SK-N-SH (cell line): ENCODE data around the gene KHNYN. TPM values are rescaled to one million over a fixed set of nuclear protein-coding genes. Genes with fewer than 3 reads are reported as not detected.

ENCODE experiments used
- CTCF ChIA-PET: fragments of 300-600, 350-600 bp; formaldehyde crosslinking; extraction: SDS; loops from one replicate; lab custom pipeline; 2021; lab: Yijun Ruan, JAX
- POLR2A ChIA-PET: fragments of 350-600 bp; sonication (Branson Sonifier 250); formaldehyde crosslinking; extraction: SDS; loops from one replicate; lab custom pipeline; 2020; ENCODE audit warnings: antibody characterized with exemption, inconsistent platforms; lab: Yijun Ruan, JAX
- DNase-seq: peaks from one replicate; pipeline ENCODE4 v3.0.0; 2012
- H2AFZ ChIP-seq: fragments of 200-600 bp; sonication (generic); 2 replicates; pipeline ENCODE4 v1.8.1; 2016; ENCODE audit warnings: antibody characterized with exemption, mild to moderate bottlenecking, low read depth
- H3F3A ChIP-seq: fragments of 200-600 bp; sonication (generic); replicated peaks from 2 replicates; pipeline ENCODE3; 2016; ENCODE audit warnings: antibody characterized with exemption, mild to moderate bottlenecking; ENCODE audit not compliant: insufficient read depth
- H3K27ac ChIP-seq, 2 experiments: fragments of 200-500 bp in 1 of 2; fragments of 200-600 bp in 1 of 2; sonication (Bioruptor generic) in 1 of 2; sonication (generic), shearing (Covaris generic) in 1 of 2; 2 replicates each; pipeline versions ENCODE4 v1.5.1 to v1.6.1; 2014 to 2016; ENCODE audit warnings: low read depth in 2 of 2, inconsistent platforms in 1 of 2, low read length in 1 of 2, mild to moderate bottlenecking in 1 of 2, mixed read lengths in 1 of 2
- H3K27me3 ChIP-seq: fragments of 200-600 bp; sonication (generic), shearing (Covaris generic); 2 replicates; pipeline ENCODE4 v1.6.1; 2016; ENCODE audit warnings: mixed run types; ENCODE audit not compliant: insufficient read depth
- H3K36me3 ChIP-seq, 2 experiments: fragments of 200-500 bp in 1 of 2; fragments of 200-600 bp in 1 of 2; sonication (Bioruptor generic) in 1 of 2; sonication (generic) in 1 of 2; replicated peaks in 1 of 2; 2 replicates each; pipeline versions ENCODE3 to v1.5.1; 2014 to 2016; ENCODE audit warnings: low read length in 1 of 2, mild to moderate bottlenecking in 1 of 2; ENCODE audit not compliant: insufficient read depth in 2 of 2, control insufficient read depth in 1 of 2
- H3K4me1 ChIP-seq, 2 experiments: fragments of 200-500 bp in 1 of 2; fragments of 200-600 bp in 1 of 2; sonication (Bioruptor generic) in 1 of 2; sonication (generic), shearing (Covaris generic) in 1 of 2; 2 replicates each; pipeline versions ENCODE4 v1.5.1 to v1.6.1; 2014 to 2016; ENCODE audit warnings: low read depth in 1 of 2, low read length in 1 of 2, mixed run types in 1 of 2; ENCODE audit not compliant: insufficient read depth in 2 of 2, control insufficient read depth in 1 of 2
- H3K4me2 ChIP-seq: fragments of 200-600 bp; sonication (generic), shearing (Covaris generic); 2 replicates; pipeline ENCODE4 v1.6.1; 2017; ENCODE audit warnings: mixed run types
- H3K4me3 ChIP-seq, 2 experiments: fragments of 200-500 bp in 1 of 2; fragments of 200-600 bp in 1 of 2; sonication (Bioruptor generic) in 1 of 2; sonication (generic), shearing (Covaris generic) in 1 of 2; 2 replicates each; pipeline versions ENCODE4 v1.5.1 to v1.8.1; 2014 to 2016; ENCODE audit warnings: low read depth in 2 of 2, inconsistent platforms in 1 of 2, low read length in 1 of 2, mild to moderate bottlenecking in 1 of 2, mixed read lengths in 1 of 2, moderate library complexity in 1 of 2
- H3K79me2 ChIP-seq: fragments of 200-600 bp; sonication (generic); 2 replicates; pipeline ENCODE4 v1.8.1; 2017; ENCODE audit warnings: mild to moderate bottlenecking; ENCODE audit not compliant: insufficient read depth
- H3K9ac ChIP-seq: fragments of 200-600 bp; sonication (generic); 2 replicates; pipeline ENCODE4 v1.6.1; 2017; ENCODE audit warnings: mixed run types
- H3K9me2 ChIP-seq: fragments of 200-600 bp; sonication (generic); 2 replicates; pipeline ENCODE4 v1.6.1; 2017; ENCODE audit warnings: mixed run types
- H3K9me3 ChIP-seq: fragments of 200-600 bp; sonication (generic); 2 replicates; pipeline ENCODE4 v1.6.1; 2017; ENCODE audit warnings: mixed run types, mild to moderate bottlenecking, moderate library complexity
- H4K20me1 ChIP-seq: fragments of 200-600 bp; sonication (generic); 2 replicates; pipeline ENCODE4 v1.6.1; 2017; ENCODE audit warnings: mild to moderate bottlenecking, mixed run types; ENCODE audit not compliant: insufficient read depth
- CHD2 ChIP-seq: fragments of 150-350 bp; IDR thresholded peaks from 2 replicates; pipeline ENCODE4 v1.6.1; 2018; ENCODE audit warnings: low read length; ENCODE audit not compliant: partially characterized antibody
- CTCF ChIP-seq: fragments of 200-600 bp; sonication (generic); IDR thresholded peaks from 2 replicates; pipeline ENCODE4 v1.6.1; 2017; ENCODE audit warnings: antibody characterized with exemption, mild to moderate bottlenecking, moderate library complexity
- EZH2phosphoT487 ChIP-seq: fragments of 200-600 bp; sonication (generic); IDR thresholded peaks from 2 replicates; pipeline ENCODE4 v1.6.1; 2017; ENCODE audit warnings: low read depth, mixed run types, mild to moderate bottlenecking, antibody characterized with exemption, moderate library complexity, borderline replicate concordance
- GABPA ChIP-seq: IDR thresholded peaks from 2 replicates; pipeline ENCODE4 v1.4.0; 2012; ENCODE audit warnings: low read depth, mild to moderate bottlenecking
- MAX ChIP-seq: IDR thresholded peaks from 2 replicates; pipeline ENCODE4 v1.4.0; 2012; ENCODE audit warnings: low read depth
- MXI1 ChIP-seq: IDR thresholded peaks from 2 replicates; pipeline ENCODE4 v1.6.1; 2012; ENCODE audit warnings: mild to moderate bottlenecking, low read depth, low read length, improper control_type of control experiment
- NFIC ChIP-seq: IDR thresholded peaks from 2 replicates; pipeline ENCODE4 v1.4.0; 2012; ENCODE audit warnings: borderline replicate concordance
- RCOR1 ChIP-seq: fragments of 150-350 bp; IDR thresholded peaks from 2 replicates; pipeline ENCODE4 v1.6.1; 2017; ENCODE audit warnings: antibody characterized with exemption, low read length
- REST ChIP-seq: IDR thresholded peaks from 2 replicates; pipeline ENCODE4 v1.6.1; 2012; ENCODE audit warnings: mild to moderate bottlenecking, low read depth, low read length, moderate library complexity
- RXRA ChIP-seq: IDR thresholded peaks from 2 replicates; pipeline ENCODE4 v1.4.0; 2012; ENCODE audit warnings: low read depth, mild to moderate bottlenecking, borderline replicate concordance
- TAF1 ChIP-seq: IDR thresholded peaks from 2 replicates; pipeline ENCODE4 v1.6.1; 2012; ENCODE audit warnings: low read depth, mild to moderate bottlenecking, low read length, moderate library complexity, borderline replicate concordance
- TCF12 ChIP-seq: IDR thresholded peaks from 2 replicates; pipeline ENCODE4 v1.4.0; 2012
- USF1 ChIP-seq: IDR thresholded peaks from 2 replicates; pipeline ENCODE4 v1.4.0; 2012; ENCODE audit warnings: low read depth, borderline replicate concordance
- USF2 ChIP-seq: fragments of 150-350 bp; IDR thresholded peaks from 2 replicates; pipeline ENCODE4 v1.6.1; 2017; ENCODE audit warnings: antibody characterized with exemption, low read length, low read depth, borderline replicate concordance
- YY1 ChIP-seq: IDR thresholded peaks from 2 replicates; pipeline ENCODE4 v1.4.0; 2012; ENCODE audit warnings: low read depth, mild to moderate bottlenecking
- WGBS: methylation state at CpG from one replicate; pipeline ENCODE4 v1.1.6; 2017; ENCODE audit warnings: low lambda C conversion rate; 5-methylcytosine and 5-hydroxymethylcytosine counted together
- polyA plus RNA-seq, 3 experiments: library from polyadenylated mRNA; depleted of rRNA; stranded (reverse); fragments of >200 nt; gene quantifications; 2 replicates each; pipeline ENCODE4 v1.2.3, GENCODE V29; 2012

Gene KHNYN
- polyA plus RNA-seq, 1 of the 3 experiments (the other 2 are of a cell fraction): 18.3 TPM

- ChIA-PET CTCF (interaction anchor here (0.7 to 16.4 kb wide), 23 partner anchors 10 to 192 kb away, joined by 3 to 445 read pairs (median 23); partner anchors contain the start of genes ADCY4, CIDEB, NFATC4 and NYNRIN), POLR2A (interaction anchor here (0.5 to 3.9 kb wide), 10 partner anchors 11 to 1548 kb away, joined by 3 to 37 read pairs (median 6); partner anchors contain the start of genes NFATC4, NYNRIN and TINF2)
- Histone ChIP-seq H2AFZ (no peak overlapping the region), H3K9me3 (no peaks in the 10 kb centered on the region), H3F3A (peaks cover 17% of the 10 kb centered on the region), H3K4me3 (peak overlapping the region; percentile 71 to 87), H3K27ac (peak overlapping the region; percentile 79 to 83), H3K4me1 (peaks cover 26 to 35% of the 10 kb centered on the region in 2 experiments; a peak in 3 of 4 replicates), H3K79me2 (peaks cover 31% of the 10 kb centered on the region), H4K20me1 (peaks cover 12% of the 10 kb centered on the region), H3K4me2 (peak overlapping the region; percentile 98), H3K27me3 (no peaks in the 10 kb centered on the region), H3K9me2 (no peaks in the 10 kb centered on the region)
- no CpG with 5 or more reads among the region's 28 CpGs for WGBS
- DNase-seq: peak; percentile 93
- no peak for TF ChIP-seq USF1
- TF ChIP-seq RXRA: no peak
- TF ChIP-seq MXI1: 0 out of 2 replicates have a peak, but pooled peaks have one; percentile 12
- TF ChIP-seq YY1: 0 out of 2 replicates have a peak, but pooled peaks have one; percentile 5
- no peak for TF ChIP-seq MAX
- TF ChIP-seq TCF12: no peak
- no peak for TF ChIP-seq USF2
- no peak for TF ChIP-seq NFIC
- no peak for TF ChIP-seq REST
- TF ChIP-seq CHD2: peak; percentile 6
- no peak for TF ChIP-seq EZH2phosphoT487
- peak; percentile 6; the same call in 1 of the 2 replicates for TF ChIP-seq GABPA
- 0 out of 2 replicates have a peak, but pooled peaks have one; percentile 27 for TF ChIP-seq TAF1
- TF ChIP-seq CTCF: no peak
- TF ChIP-seq RCOR1: no peak
- TF ChIP-seq, all 33 proteins: peak for 5
- Histone ChIP-seq H3K9ac (peak overlapping the region; percentile 95), H3K36me3 (peaks cover 21 to 22% of the 10 kb centered on the region in 2 experiments)
Observed at GRCh38 chr14:24430143-24430681, 458 bp downstream of the KHNYN start.
